Measurements from ENCODE around the gene CACNA1D.

Gene CACNA1D

DNA sequence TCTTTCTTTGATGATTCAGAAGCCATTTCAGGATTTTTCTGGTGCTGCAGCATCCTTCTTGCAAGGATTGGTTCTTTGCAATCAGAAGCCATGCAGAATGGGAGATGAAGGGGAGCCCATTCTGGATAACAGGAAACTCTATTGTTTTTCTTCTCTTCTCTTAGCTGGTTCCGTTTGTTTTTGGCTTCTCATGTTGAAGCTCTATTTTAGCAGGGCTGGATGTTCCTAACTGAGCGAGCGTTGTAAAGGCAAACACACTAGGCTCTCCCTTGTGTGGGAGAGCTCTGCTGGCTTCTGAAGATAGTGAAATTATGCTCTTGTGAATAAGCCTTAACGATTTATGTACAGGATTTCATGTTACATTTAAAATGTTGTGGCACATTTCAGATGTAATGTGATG lies 8.3 kb downstream of the CACNA1D start:
- TF ChIP-seq, protein P1, sequence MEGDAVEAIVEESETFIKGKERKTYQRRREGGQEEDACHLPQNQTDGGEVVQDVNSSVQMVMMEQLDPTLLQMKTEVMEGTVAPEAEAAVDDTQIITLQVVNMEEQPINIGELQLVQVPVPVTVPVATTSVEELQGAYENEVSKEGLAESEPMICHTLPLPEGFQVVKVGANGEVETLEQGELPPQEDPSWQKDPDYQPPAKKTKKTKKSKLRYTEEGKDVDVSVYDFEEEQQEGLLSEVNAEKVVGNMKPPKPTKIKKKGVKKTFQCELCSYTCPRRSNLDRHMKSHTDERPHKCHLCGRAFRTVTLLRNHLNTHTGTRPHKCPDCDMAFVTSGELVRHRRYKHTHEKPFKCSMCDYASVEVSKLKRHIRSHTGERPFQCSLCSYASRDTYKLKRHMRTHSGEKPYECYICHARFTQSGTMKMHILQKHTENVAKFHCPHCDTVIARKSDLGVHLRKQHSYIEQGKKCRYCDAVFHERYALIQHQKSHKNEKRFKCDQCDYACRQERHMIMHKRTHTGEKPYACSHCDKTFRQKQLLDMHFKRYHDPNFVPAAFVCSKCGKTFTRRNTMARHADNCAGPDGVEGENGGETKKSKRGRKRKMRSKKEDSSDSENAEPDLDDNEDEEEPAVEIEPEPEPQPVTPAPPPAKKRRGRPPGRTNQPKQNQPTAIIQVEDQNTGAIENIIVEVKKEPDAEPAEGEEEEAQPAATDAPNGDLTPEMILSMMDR (IDR thresholded peaks at IDR 0.05; ENCODE audit: insufficient read depth, missing control alignments), result no peak
- DNase-seq (ENCODE audit: insufficient read length, low spot score) (no peak), FAIRE-seq (no peak)

GRCh38 chr3:53503195-53503594 lies 8.8 kb downstream of the CACNA1D start:
- TF ChIP-seq, protein P1 (IDR thresholded peaks at IDR 0.05; ENCODE audit: insufficient read depth, missing control alignments), result no peak
- no peak for FAIRE-seq
- no peak for DNase-seq (ENCODE audit: insufficient read length, low spot score)

GRCh38 chr3:53506110-53506762 lies 11.8 kb downstream of the CACNA1D start:
- FAIRE-seq (no peak), DNase-seq (ENCODE audit: insufficient read length, low spot score) (no peak)
- TF ChIP-seq, protein P1 (IDR thresholded peaks at IDR 0.05; ENCODE audit: insufficient read depth, missing control alignments), result no peak

- FAIRE-seq, result no peak
- TF ChIP-seq, protein P1 (IDR thresholded peaks at IDR 0.05; ENCODE audit: insufficient read depth, missing control alignments), result no peak
- DNase-seq (ENCODE audit: insufficient read length, low spot score), result no peak
These were observed 12.3 kb downstream of the CACNA1D start for GRCh38 chr3:53506763-53507145.

DNA sequence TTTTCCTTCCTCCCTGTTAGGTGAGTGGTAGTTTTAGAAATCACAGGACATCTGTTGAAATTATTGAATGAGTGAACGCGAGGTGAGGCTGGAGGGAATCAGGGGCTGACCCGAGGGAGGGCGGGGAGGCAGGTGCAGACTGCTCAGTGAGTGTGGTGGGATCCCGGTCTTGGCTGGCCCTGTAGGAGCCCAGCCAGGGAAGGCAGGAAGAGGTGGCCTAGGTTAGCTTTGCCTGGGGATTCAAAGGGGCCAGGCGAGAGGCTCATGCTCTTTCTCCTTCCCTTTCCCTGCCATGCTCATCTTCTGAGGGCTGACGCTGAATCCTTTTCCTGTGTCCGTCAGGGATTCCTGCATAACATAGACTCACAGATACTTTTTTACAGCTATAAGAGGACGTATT lies 15.1 kb downstream of the CACNA1D start:
- TF ChIP-seq, protein P1 (IDR thresholded peaks at IDR 0.05; ENCODE audit: insufficient read depth, missing control alignments), result no peak
- FAIRE-seq (no peak), DNase-seq (ENCODE audit: insufficient read length, low spot score) (no peak)

GRCh38 chr3:53510508-53510907 lies 16.1 kb downstream of the CACNA1D start:
- no peak for FAIRE-seq
- TF ChIP-seq, protein P1 (IDR thresholded peaks at IDR 0.05; ENCODE audit: insufficient read depth, missing control alignments), result no peak
- no peak for DNase-seq (ENCODE audit: insufficient read length, low spot score)

- FAIRE-seq (no peak), DNase-seq (ENCODE audit: insufficient read length, low spot score) (no peak)
- TF ChIP-seq, protein P1 (IDR thresholded peaks at IDR 0.05; ENCODE audit: insufficient read depth, missing control alignments), result no peak
These were observed 16.8 kb downstream of the CACNA1D start for GRCh38 chr3:53511246-53511645.

All from D721Med (cell line).